ENCODE data around the gene WIPF2.
"Not testable (repeated sequence)": the region's sequence is repeated elsewhere in the genome, so short reads cannot be mapped to it uniquely, and the experiment has no call there.

Gene WIPF2

GRCh38 chr17:40194821-40195220 is 24.3 kb upstream of the WIPF2 start:
- FAIRE-seq: no peak

- no peak for FAIRE-seq
These were observed 21.6 kb upstream of the WIPF2 start for GRCh38 chr17:40197550-40197949.

- FAIRE-seq: not testable (repeated sequence)
These were observed 21.1 kb upstream of the WIPF2 start for GRCh38 chr17:40197965-40198456.

- FAIRE-seq: no peak
These were observed 20.5 kb upstream of the WIPF2 start for GRCh38 chr17:40198576-40198975.

- FAIRE-seq: no peak
These were observed 16.0 kb upstream of the WIPF2 start for GRCh38 chr17:40203131-40203530.

GRCh38 chr17:40206193-40206592 is 12.9 kb upstream of the WIPF2 start:
- not testable (repeated sequence) for FAIRE-seq

GRCh38 chr17:40209404-40210093 is 9.6 kb upstream of the WIPF2 start:
- no peak for FAIRE-seq

GRCh38 chr17:40213914-40214313 is 5.2 kb upstream of the WIPF2 start:
- not testable (repeated sequence) for FAIRE-seq

- no peak for FAIRE-seq
These were observed 931 bp upstream of the WIPF2 start for GRCh38 chr17:40218006-40218739.

- FAIRE-seq: no peak
These were observed 662 bp downstream of the WIPF2 start for GRCh38 chr17:40219594-40220338.

- no peak for FAIRE-seq
These were observed 5.8 kb downstream of the WIPF2 start for GRCh38 chr17:40224718-40225550.

- not testable (repeated sequence) for FAIRE-seq
These were observed 10.0 kb downstream of the WIPF2 start for GRCh38 chr17:40229146-40229545.

- FAIRE-seq: no peak
These were observed 11.6 kb downstream of the WIPF2 start for GRCh38 chr17:40230670-40231069.

- not testable (repeated sequence) for FAIRE-seq
These were observed 12.8 kb downstream of the WIPF2 start for GRCh38 chr17:40231928-40232327.

- FAIRE-seq: no peak
These were observed 22.2 kb downstream of the WIPF2 start for GRCh38 chr17:40241252-40241834.

GRCh38 chr17:40242774-40243173 is 23.7 kb downstream of the WIPF2 start:
- no peak for FAIRE-seq

GRCh38 chr17:40243761-40244160 is 24.7 kb downstream of the WIPF2 start:
- no peak for FAIRE-seq

- FAIRE-seq: no peak
These were observed 25.2 kb downstream of the WIPF2 start for GRCh38 chr17:40244255-40244654.

- no peak for FAIRE-seq
These were observed 28.9 kb downstream of the WIPF2 start for GRCh38 chr17:40247926-40248495.

GRCh38 chr17:40248507-40248906 is 29.4 kb downstream of the WIPF2 start:
- no peak for FAIRE-seq

GRCh38 chr17:40251576-40251975 is 32.5 kb downstream of the WIPF2 start:
- FAIRE-seq: no peak

GRCh38 chr17:40253565-40253964 is 34.5 kb downstream of the WIPF2 start:
- no peak for FAIRE-seq

All from A204.1 (cell line).